HAP-1 (cell line): ENCODE data around the gene SRI.
A peak's percentile ranks its signal among the peaks of the same experiment; 100 is the strongest.
"Not testable (repeated sequence)": the region's sequence is repeated elsewhere in the genome, so short reads cannot be mapped to it uniquely, and the experiment has no call there.

ENCODE experiments used
- DNase-seq, 2 experiments: peaks; one replicate each; pipeline ENCODE4 v3.0.0-alpha.2; 2016 to 2020; ENCODE audit warnings: low spot score in 2 of 2
- H3K27me3 ChIP-seq: fragments of 250-450 bp; sonication (Bioruptor Pico); 2 replicates; pipeline ENCODE4 v1.5.1; 2020; ENCODE audit warnings: low read depth, mild to moderate bottlenecking, moderate library complexity
- H3K36me3 ChIP-seq: fragments of 250-450 bp; sonication (Bioruptor Pico); replicated peaks from 2 replicates; pipeline ENCODE4 v1.5.1; 2020; ENCODE audit warnings: mild to moderate bottlenecking
- H3K4me1 ChIP-seq: fragments of 250-450 bp; sonication (Bioruptor Pico); 2 replicates; pipeline ENCODE4 v1.5.1; 2020; ENCODE audit warnings: mild to moderate bottlenecking
- H3K4me3 ChIP-seq: fragments of 250-450 bp; sonication (Bioruptor Pico); 2 replicates; pipeline ENCODE4 v1.5.1; 2020; ENCODE audit warnings: mild to moderate bottlenecking, moderate library complexity
- H3K9me3 ChIP-seq: fragments of 250-450 bp; sonication (Bioruptor Pico); 2 replicates; pipeline ENCODE4 v1.5.1; 2020; ENCODE audit warnings: mild to moderate bottlenecking, moderate library complexity
- in situ Hi-C: fragments of 300-500 bp; cut with MboI; formaldehyde crosslinking; loops from 3 replicates; pipeline ENCODE4 v1.14.3; 2020; ENCODE audit warnings: low sequenced_read_pairs, inconsistent platforms, mixed read lengths

The SRI gene

GRCh38 chr7:88219781-88220747 lies at the start of gene SRI:
SRI (minus strand) TSS chr7:88220038; CDS start chr7:88220026, 12 bp downstream.
- DNase-seq: peak; percentile 75 to 87
- Histone ChIP-seq H3K9me3 (no peaks in the 10 kb centered on the region), H3K36me3 (peaks cover 22% of the 10 kb centered on the region), H3K27me3 (no peaks in the 10 kb centered on the region), H3K4me3 (peak within 1 kb of the TSS; percentile 91), H3K4me1 (peaks cover 21% of the 10 kb centered on the region)
- in situ Hi-C loops: no loop called here

- DNase-seq: no peak
- in situ Hi-C loops: no loop called here
- no peak overlapping the region for H3K4me3 ChIP-seq
- H3K36me3 ChIP-seq: no peaks in the 10 kb centered on the region
- no peaks in the 10 kb centered on the region for H3K9me3 ChIP-seq
- H3K4me1 ChIP-seq: no peaks in the 10 kb centered on the region
- no peaks in the 10 kb centered on the region for H3K27me3 ChIP-seq
Measured at GRCh38 chr7:88269586-88269985, 49.7 kb upstream of the SRI start.

- DNase-seq: no peak
- in situ Hi-C loops: no loop called here
Measured at GRCh38 chr7:88268858-88269257, 49.0 kb upstream of the SRI start.

GRCh38 chr7:88268051-88268450 lies 48.2 kb upstream of the SRI start:
- no peaks in the 10 kb centered on the region for H3K9me3 ChIP-seq
- H3K36me3 ChIP-seq: no peaks in the 10 kb centered on the region
- no peak overlapping the region for H3K4me3 ChIP-seq
- H3K4me1 ChIP-seq: no peaks in the 10 kb centered on the region
- no peaks in the 10 kb centered on the region for H3K27me3 ChIP-seq
- in situ Hi-C loops: no loop called here
- no peak for DNase-seq

More at GRCh38 chr7:88268858-88269257, 49.0 kb upstream of the SRI start:
- H3K36me3 ChIP-seq: no peaks in the 10 kb centered on the region
- no peaks in the 10 kb centered on the region for H3K9me3 ChIP-seq
- no peaks in the 10 kb centered on the region for H3K4me1 ChIP-seq
- no peak overlapping the region for H3K4me3 ChIP-seq
- no peaks in the 10 kb centered on the region for H3K27me3 ChIP-seq

- Histone ChIP-seq H3K27me3 (no peaks in the 10 kb centered on the region), H3K9me3 (no peaks in the 10 kb centered on the region), H3K4me3 (no peak overlapping the region), H3K4me1 (no peaks in the 10 kb centered on the region), H3K36me3 (no peaks in the 10 kb centered on the region)
- in situ Hi-C loops: no loop called here
- DNase-seq: no peak
Measured at GRCh38 chr7:88267421-88267820, 47.6 kb upstream of the SRI start.

- H3K36me3 ChIP-seq, H3K4me1 ChIP-seq, DNase-seq, H3K27me3 ChIP-seq, in situ Hi-C loops, H3K9me3 ChIP-seq, H3K4me3 ChIP-seq: not testable (repeated sequence)
Measured at GRCh38 chr7:88264987-88265386, 45.1 kb upstream of the SRI start.

GRCh38 chr7:88262562-88262961 lies 42.7 kb upstream of the SRI start:
- Histone ChIP-seq H3K36me3 (no peaks in the 10 kb centered on the region), H3K4me3 (no peak overlapping the region), H3K9me3 (no peaks in the 10 kb centered on the region), H3K27me3 (no peaks in the 10 kb centered on the region), H3K4me1 (no peaks in the 10 kb centered on the region)
- DNase-seq: no peak
- in situ Hi-C loops: no loop called here

GRCh38 chr7:88260719-88261118 lies 40.9 kb upstream of the SRI start:
- Histone ChIP-seq H3K9me3 (no peaks in the 10 kb centered on the region), H3K4me1 (peaks cover 2% of the 10 kb centered on the region; the same call in 1 of the 2 replicates), H3K4me3 (no peak overlapping the region), H3K36me3 (no peaks in the 10 kb centered on the region), H3K27me3 (no peaks in the 10 kb centered on the region)
- DNase-seq: no peak
- in situ Hi-C loops: no loop called here

- DNase-seq: no peak
- no peaks in the 10 kb centered on the region for H3K27me3 ChIP-seq
- no peaks in the 10 kb centered on the region for H3K36me3 ChIP-seq
- H3K4me1 ChIP-seq: peaks cover 2% of the 10 kb centered on the region; the same call in 1 of the 2 replicates
- no peak overlapping the region for H3K4me3 ChIP-seq
- H3K9me3 ChIP-seq: no peaks in the 10 kb centered on the region
- in situ Hi-C loops: no loop called here
Measured at GRCh38 chr7:88259656-88260380, 40.0 kb upstream of the SRI start.

GRCh38 chr7:88258296-88258695 lies 38.5 kb upstream of the SRI start:
- H3K27me3 ChIP-seq, H3K4me1 ChIP-seq, H3K9me3 ChIP-seq, H3K36me3 ChIP-seq, H3K4me3 ChIP-seq, in situ Hi-C loops, DNase-seq: not testable (repeated sequence)

- H3K4me3 ChIP-seq: no peak overlapping the region
- H3K9me3 ChIP-seq: no peaks in the 10 kb centered on the region
- no peaks in the 10 kb centered on the region for H3K36me3 ChIP-seq
- no peaks in the 10 kb centered on the region for H3K27me3 ChIP-seq
- DNase-seq: no peak
- in situ Hi-C loops: no loop called here
- H3K4me1 ChIP-seq: peaks cover 2% of the 10 kb centered on the region; the same call in 1 of the 2 replicates
Measured at GRCh38 chr7:88256906-88257305, 37.1 kb upstream of the SRI start.

- peaks cover 2% of the 10 kb centered on the region; the same call in 1 of the 2 replicates for H3K4me1 ChIP-seq
- no peaks in the 10 kb centered on the region for H3K9me3 ChIP-seq
- no peaks in the 10 kb centered on the region for H3K36me3 ChIP-seq
- H3K27me3 ChIP-seq: no peaks in the 10 kb centered on the region
- DNase-seq: no peak
- H3K4me3 ChIP-seq: no peak overlapping the region
- in situ Hi-C loops: no loop called here
Measured at GRCh38 chr7:88254721-88255424, 35.0 kb upstream of the SRI start.

GRCh38 chr7:88253640-88254039 lies 33.8 kb upstream of the SRI start:
- Histone ChIP-seq H3K9me3 (no peaks in the 10 kb centered on the region), H3K27me3 (no peaks in the 10 kb centered on the region), H3K4me3 (no peak overlapping the region), H3K4me1 (peaks cover 2% of the 10 kb centered on the region; the same call in 1 of the 2 replicates), H3K36me3 (no peaks in the 10 kb centered on the region)
- no peak for DNase-seq
- in situ Hi-C loops: no loop called here
